ENCODE data around the gene WDR20. TPM values are rescaled to one million over a fixed set of nuclear protein-coding genes. Genes with fewer than 3 reads are reported as not detected.

WDR20 gene, protein sequence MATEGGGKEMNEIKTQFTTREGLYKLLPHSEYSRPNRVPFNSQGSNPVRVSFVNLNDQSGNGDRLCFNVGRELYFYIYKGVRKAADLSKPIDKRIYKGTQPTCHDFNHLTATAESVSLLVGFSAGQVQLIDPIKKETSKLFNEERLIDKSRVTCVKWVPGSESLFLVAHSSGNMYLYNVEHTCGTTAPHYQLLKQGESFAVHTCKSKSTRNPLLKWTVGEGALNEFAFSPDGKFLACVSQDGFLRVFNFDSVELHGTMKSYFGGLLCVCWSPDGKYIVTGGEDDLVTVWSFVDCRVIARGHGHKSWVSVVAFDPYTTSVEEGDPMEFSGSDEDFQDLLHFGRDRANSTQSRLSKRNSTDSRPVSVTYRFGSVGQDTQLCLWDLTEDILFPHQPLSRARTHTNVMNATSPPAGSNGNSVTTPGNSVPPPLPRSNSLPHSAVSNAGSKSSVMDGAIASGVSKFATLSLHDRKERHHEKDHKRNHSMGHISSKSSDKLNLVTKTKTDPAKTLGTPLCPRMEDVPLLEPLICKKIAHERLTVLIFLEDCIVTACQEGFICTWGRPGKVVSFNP
- 11.6 and 14.4 TPM in 2 replicates for total RNA-seq

DNA sequence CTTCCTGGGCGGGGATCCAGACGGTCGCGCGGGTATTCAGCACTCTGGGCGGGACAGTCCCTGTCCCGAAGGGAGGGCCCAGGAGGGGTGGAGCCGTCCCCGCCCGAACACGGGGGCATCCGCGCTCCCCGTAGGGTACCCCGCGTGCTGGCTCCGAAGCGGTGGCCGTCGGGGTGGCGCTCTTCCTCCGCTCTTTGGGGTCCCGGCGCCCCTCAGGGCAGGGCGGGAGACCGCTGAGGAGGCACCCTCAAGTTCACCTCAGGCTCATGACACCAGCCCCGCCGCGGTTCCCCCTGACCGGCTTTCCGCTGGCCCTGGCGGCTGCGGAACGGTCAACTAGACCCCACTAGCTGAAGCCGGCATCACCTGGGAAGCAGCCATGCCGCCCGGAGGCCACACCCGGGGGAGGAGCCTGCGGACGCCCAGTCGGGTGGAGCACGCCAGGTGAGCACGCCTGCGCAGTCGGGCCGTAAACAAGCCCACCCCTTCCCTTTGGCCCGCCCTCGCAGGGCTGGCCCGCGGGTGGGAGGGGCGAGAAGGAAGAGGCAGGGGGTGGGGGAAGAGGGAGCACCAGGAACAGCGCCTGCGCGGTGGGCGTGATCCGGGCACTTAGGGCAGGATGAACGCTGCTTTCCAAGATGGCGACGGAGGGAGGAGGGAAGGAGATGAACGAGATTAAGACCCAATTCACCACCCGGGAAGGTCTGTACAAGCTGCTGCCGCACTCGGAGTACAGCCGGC lies at the start of gene WDR20:
Gene WDR20 (plus strand): TSS at position 612 of the 741 bp plus-strand sequence. CDS start 27 bp downstream, at position 639.

Other genes with a start within 250 kb of the WDR20 start
- gene DYNC1H1, start 175.3 kb upstream of the WDR20 start, total RNA-seq, result 369 and 432 TPM in 2 replicates
- 348 and 369 TPM in 2 replicates for gene HSP90AA1, start 52.9 kb upstream of the WDR20 start, total RNA-seq
- 19.2 and 26.3 TPM in 2 replicates for gene MOK, start 165.3 kb downstream of the WDR20 start, total RNA-seq
- 3.3 and 4.9 TPM in 2 replicates for gene ZNF839, start 179.8 kb downstream of the WDR20 start, total RNA-seq
- gene CINP, start 223.0 kb downstream of the WDR20 start, total RNA-seq, result 54.1 and 61.3 TPM in 2 replicates
- 18.0 and 18.5 TPM in 2 replicates for gene TECPR2, start 223.0 kb downstream of the WDR20 start, total RNA-seq

Measured in cardiac ventricle fibroblast (primary cell).